Natural killer cell (primary cell): ENCODE measurements around the gene SHMT2. TPM values are rescaled to one million over a fixed set of nuclear protein-coding genes. Genes with fewer than 3 reads are reported as not detected.

Source experiments
- ATAC-seq, 3 donors: fragments of 150-1000 bp in 2 of 3; fragments of 200-7000 bp in 1 of 3; cut with Tn5 transposase; 1 replicate in 1 of 3; 2 replicates in 2 of 3; pipeline ENCODE4 v1.10.0; 2021; ENCODE audit warnings: mild to moderate bottlenecking in 2 of 3, moderate library complexity in 2 of 3
- DNase-seq, 2 donors: peaks; one replicate each; pipeline versions ENCODE4 v3.0.0 to v3.0.0-alpha.2; 2013 to 2021; ENCODE audit warnings: mixed read lengths in 1 of 2
- H3K27ac ChIP-seq: one replicate; pipeline ENCODE4 v1.5.1; 2013; ENCODE audit warnings: mild to moderate bottlenecking, low read length
- H3K27me3 ChIP-seq: one replicate; pipeline ENCODE4 v1.6.1; 2013; ENCODE audit warnings: low read length; ENCODE audit not compliant: control insufficient read depth, insufficient read depth
- H3K36me3 ChIP-seq: one replicate; pipeline ENCODE4 v1.6.1; 2013; ENCODE audit warnings: low read length; ENCODE audit not compliant: control insufficient read depth, insufficient read depth
- H3K4me1 ChIP-seq: one replicate; pipeline ENCODE4 v1.6.1; 2013; ENCODE audit warnings: low read length; ENCODE audit not compliant: control insufficient read depth, insufficient read depth
- H3K4me3 ChIP-seq: one replicate; pipeline ENCODE4 v1.5.1; 2013; ENCODE audit warnings: low read length
- H3K9me3 ChIP-seq: one replicate; pipeline ENCODE4 v1.6.1; 2013; ENCODE audit warnings: low read length; ENCODE audit not compliant: control insufficient read depth, insufficient read depth
- H3K27ac Mint-ChIP-seq, 2 donors: one replicate each; pipeline ENCODE4 v1.8.0; 2022; ENCODE audit warnings: mild to moderate bottlenecking in 2 of 2, mixed read lengths in 2 of 2, moderate library complexity in 1 of 2
- H3K27me3 Mint-ChIP-seq, 2 donors: one replicate each; pipeline ENCODE4 v1.8.0; 2022; ENCODE audit warnings: low read depth in 2 of 2, mixed read lengths in 2 of 2
- H3K36me3 Mint-ChIP-seq: one replicate; pipeline ENCODE4 v1.8.0; 2022; ENCODE audit warnings: mixed read lengths
- H3K4me1 Mint-ChIP-seq, 2 donors: one replicate each; pipeline ENCODE4 v1.8.0; 2022; ENCODE audit warnings: mixed read lengths in 2 of 2
- H3K4me3 Mint-ChIP-seq: one replicate; pipeline ENCODE4 v1.8.0; 2022; ENCODE audit warnings: mild to moderate bottlenecking, moderate library complexity, mixed read lengths
- H3K9me3 Mint-ChIP-seq, 2 donors: one replicate each; pipeline ENCODE4 v1.8.0; 2022; ENCODE audit warnings: mixed read lengths in 2 of 2
- CTCF ChIP-seq: fragments of 200-600 bp; IDR thresholded peaks from one replicate; pipeline ENCODE4 v1.8.0; 2022; ENCODE audit warnings: antibody characterized with exemption
- WGBS: methylation state at CpG from one replicate; pipeline ENCODE4 v1.1.7; 2013; ENCODE audit warnings: missing lambda C conversion rate; ENCODE audit not compliant: insufficient coverage; 5-methylcytosine and 5-hydroxymethylcytosine counted together
- intact Hi-C: fragments of 100-400 bp; cut with micrococcal nuclease; formaldehyde crosslinking; loops from one replicate; pipeline ENCODE4 v1.14.2; 2022
- total RNA-seq, 4 donors: library from RNA; stranded (reverse); fragments of 120-200 nt in 1 of 4; gene quantifications; one replicate each; pipeline versions ENCODE4 v1.2.3 to v1.2.4, GENCODE V29; 2013 to 2022

Gene SHMT2
- total RNA-seq, 3 donors from 2014 or later (not counting 1 experiment from before 2014, with no cell fraction given), result 28.6 to 39.3 (median 34.9) TPM

GRCh38 chr12:57198329-57198728 is 31.2 kb upstream of the SHMT2 start:
- DNase-seq (no peak), ATAC-seq (no peak)
- Mint-ChIP-seq H3K27me3 (peaks cover 7 to 18% of the 10 kb centered on the region in 2 donors), H3K36me3 (no peaks in the 10 kb centered on the region), H3K4me1 (peaks cover 9 to 13% of the 10 kb centered on the region in 2 donors), H3K4me3 (no peak overlapping the region), H3K27ac (no peak overlapping the region), H3K9me3 (no peaks in the 10 kb centered on the region)
- Histone ChIP-seq H3K27me3 (no peaks in the 10 kb centered on the region), H3K4me3 (no peak overlapping the region), H3K27ac (no peak overlapping the region), H3K36me3 (no peaks in the 10 kb centered on the region), H3K4me1 (peaks cover 17% of the 10 kb centered on the region), H3K9me3 (no peaks in the 10 kb centered on the region)
- 94% methylated on average over 17 of the region's 17 CpGs for WGBS
- TF ChIP-seq CTCF, result no peak
- intact Hi-C loops, result no loop called here

GRCh38 chr12:57199191-57199590 is 30.3 kb upstream of the SHMT2 start:
- Mint-ChIP-seq H3K4me1 (peaks cover 9 to 13% of the 10 kb centered on the region in 2 donors), H3K36me3 (no peaks in the 10 kb centered on the region), H3K4me3 (no peak overlapping the region), H3K9me3 (no peaks in the 10 kb centered on the region), H3K27me3 (peaks cover 7 to 20% of the 10 kb centered on the region in 2 donors), H3K27ac (no peak overlapping the region)
- DNase-seq (no peak), ATAC-seq (no peak)
- intact Hi-C loops, result no loop called here
- WGBS, result 88% methylated on average over 15 of the region's 15 CpGs
- TF ChIP-seq CTCF, result no peak
- Histone ChIP-seq H3K27ac (no peak overlapping the region), H3K27me3 (no peaks in the 10 kb centered on the region), H3K4me1 (peaks cover 17% of the 10 kb centered on the region), H3K9me3 (no peaks in the 10 kb centered on the region), H3K36me3 (no peaks in the 10 kb centered on the region), H3K4me3 (no peak overlapping the region)

- Histone ChIP-seq H3K27ac (no peak overlapping the region), H3K36me3 (no peaks in the 10 kb centered on the region), H3K4me1 (peaks cover 14% of the 10 kb centered on the region), H3K27me3 (no peaks in the 10 kb centered on the region), H3K9me3 (no peaks in the 10 kb centered on the region), H3K4me3 (no peak overlapping the region)
- intact Hi-C loops, result no loop called here
- ATAC-seq (no peak), DNase-seq (no peak)
- H3K27me3 Mint-ChIP-seq, result peaks cover under 1 to 18% of the 10 kb centered on the region in 2 donors
- no peak overlapping the region for H3K27ac Mint-ChIP-seq
- no peak for TF ChIP-seq CTCF
- H3K4me3 Mint-ChIP-seq, result no peak overlapping the region
- WGBS, result 92% methylated on average over 14 of the region's 15 CpGs
- no peaks in the 10 kb centered on the region for H3K36me3 Mint-ChIP-seq
- H3K9me3 Mint-ChIP-seq, result no peaks in the 10 kb centered on the region
- peaks cover 9 to 12% of the 10 kb centered on the region in 2 donors for H3K4me1 Mint-ChIP-seq
These were observed 29.0 kb upstream of the SHMT2 start for GRCh38 chr12:57200497-57200896.

- H3K4me3 Mint-ChIP-seq, result no peak overlapping the region
- ATAC-seq (no peak), DNase-seq (no peak)
- no peaks in the 10 kb centered on the region for H3K9me3 Mint-ChIP-seq
- no peaks in the 10 kb centered on the region for H3K36me3 Mint-ChIP-seq
- Histone ChIP-seq H3K27ac (no peak overlapping the region), H3K4me1 (peaks cover 7% of the 10 kb centered on the region), H3K4me3 (no peak overlapping the region), H3K36me3 (no peaks in the 10 kb centered on the region), H3K9me3 (no peaks in the 10 kb centered on the region), H3K27me3 (no peaks in the 10 kb centered on the region)
- H3K4me1 Mint-ChIP-seq, result peaks cover 4 to 5% of the 10 kb centered on the region in 2 donors
- peaks cover 0 to 17% of the 10 kb centered on the region in 2 donors for H3K27me3 Mint-ChIP-seq
- intact Hi-C loops, result no loop called here
- no peak overlapping the region for H3K27ac Mint-ChIP-seq
- no peak for TF ChIP-seq CTCF
- 89% methylated on average over 8 of the region's 8 CpGs for whole genome bisulfite sequencing
These were observed 28.3 kb upstream of the SHMT2 start for GRCh38 chr12:57201219-57201618.
